Gastrocnemius medialis (tissue), 4 donors: ENCODE results near the gene GOSR2. TPM values are rescaled to one million over a fixed set of nuclear protein-coding genes. Genes with fewer than 3 reads are reported as not detected.

Experiments
- ATAC-seq, 2 donors: fragments of 150-250 bp; one replicate each; pipeline ENCODE4 v1.9.1; 2016
- DNase-seq, 2 donors: peaks; one replicate each; pipeline ENCODE4 v3.0.0-alpha.2; 2019
- H3K27ac ChIP-seq, 4 donors: fragments of 200-600 bp; sonication (generic); 1 replicate in 1 of 4; 2 replicates in 3 of 4; pipeline ENCODE4 v1.5.1; 2016 to 2018; ENCODE audit warnings: mild to moderate bottlenecking in 2 of 4, moderate library complexity in 1 of 4
- H3K27me3 ChIP-seq, 3 donors: fragments of 200-600 bp; sonication (generic) in 2 of 3; 1 replicate in 1 of 3; 2 replicates in 2 of 3; pipeline versions ENCODE4 v1.5.1 to v1.6.0; 2016 to 2019; ENCODE audit warnings: mild to moderate bottlenecking in 1 of 3, moderate library complexity in 1 of 3
- H3K36me3 ChIP-seq, 2 donors: fragments of 200-600 bp; sonication (generic) in 1 of 2; one replicate each; pipeline ENCODE4 v1.5.1; 2017 to 2018
- H3K4me1 ChIP-seq, 2 donors: fragments of 200-600 bp; sonication (generic) in 1 of 2; one replicate each; pipeline ENCODE4 v1.5.1; 2016 to 2017; ENCODE audit warnings: mild to moderate bottlenecking in 2 of 2
- H3K4me3 ChIP-seq, 4 donors: fragments of 200-600 bp; sonication (generic) in 3 of 4; 1 replicate in 1 of 4; 2 replicates in 3 of 4; pipeline ENCODE4 v1.5.1; 2016 to 2019; ENCODE audit warnings: mild to moderate bottlenecking in 2 of 4
- H3K9me3 ChIP-seq, 3 donors: fragments of 200-600 bp; sonication (generic) in 2 of 3; 1 replicate in 1 of 3; 2 replicates in 2 of 3; pipeline ENCODE4 v1.5.1; 2016 to 2019
- CTCF ChIP-seq, 5 experiments: fragments of 450-650 bp in 3 of 5; fragments of 200-600 bp in 2 of 5; sonication (generic) in 2 of 5; IDR thresholded peaks in 4 of 5; conservative IDR thresholded peaks in 1 of 5; 1 replicate in 4 of 5; 2 replicates in 1 of 5; pipeline ENCODE4 v1.5.1; 2016 to 2019; ENCODE audit warnings: antibody characterized with exemption in 5 of 5, mild to moderate bottlenecking in 3 of 5, moderate library complexity in 3 of 5
- POLR2A ChIP-seq, 2 donors: fragments of 450-650 bp; IDR thresholded peaks; one replicate each; pipeline ENCODE4 v1.6.1; 2017; ENCODE audit warnings: antibody characterized with exemption in 2 of 2, mild to moderate bottlenecking in 2 of 2, moderate library complexity in 2 of 2
- in situ Hi-C, 4 donors: fragments of 200-750 bp; cut with MboI; loops; one replicate each; pipeline versions ENCODE4 v1.15.0 to v1.8.0; 2017; ENCODE audit warnings: low sequenced_read_pairs in 4 of 4
- intact Hi-C: fragments of 100-400 bp; cut with DNase I; formaldehyde crosslinking; loops from one replicate; pipeline ENCODE4 v1.15.1; 2023; ENCODE audit warnings: low total_unique reads
- total RNA-seq, 4 donors: library from RNA; depleted of rRNA; stranded (reverse); fragments of >200 nt; gene quantifications; one replicate each; pipeline versions ENCODE4 v1.1.0 to v1.2.3, GENCODE V29; 2016

Gene GOSR2
- total RNA-seq, 4 donors from 2014 or later: 25.3 to 32.9 (median 31.6) TPM

DNA sequence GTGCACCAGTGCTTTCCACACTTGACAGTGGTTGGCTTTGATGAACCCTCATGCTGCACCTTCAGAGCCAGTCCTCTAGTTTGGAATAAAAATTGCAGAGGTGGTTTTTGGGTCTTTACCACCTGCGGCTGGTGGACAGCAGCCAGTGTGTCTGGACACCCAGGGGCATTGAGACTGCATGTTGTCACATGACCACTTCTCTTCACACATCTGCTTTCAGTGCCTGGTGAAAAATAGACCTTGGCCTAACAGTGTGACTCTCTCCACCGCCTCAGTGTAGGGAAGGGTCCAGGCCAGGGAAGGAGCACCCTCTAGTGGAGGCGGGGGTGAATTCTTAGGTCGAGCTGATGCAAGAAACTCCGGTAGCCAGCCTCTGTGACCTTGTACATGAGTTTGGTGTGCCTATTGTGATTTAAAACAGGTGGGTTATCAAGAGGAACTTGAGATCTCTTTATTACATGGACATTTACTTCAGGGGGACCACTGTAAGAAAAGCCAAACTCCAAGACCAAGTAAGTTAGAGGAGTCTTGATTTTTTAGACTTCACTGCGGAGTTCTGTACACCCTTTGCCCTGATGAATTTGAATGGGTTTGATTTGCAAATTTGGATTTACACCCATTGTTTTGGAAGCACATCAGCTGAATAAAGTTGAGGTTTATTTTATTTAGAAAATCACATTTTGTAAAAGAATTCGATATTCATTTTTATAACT is 17.9 kb downstream of the GOSR2 start:
- Histone ChIP-seq H3K27ac (no peak overlapping the region), H3K9me3 (no peaks in the 10 kb centered on the region), H3K4me1 (peaks cover 9 to 11% of the 10 kb centered on the region in 2 donors), H3K36me3 (peaks cover 5 to 50% of the 10 kb centered on the region in 2 donors), H3K4me3 (no peak overlapping the region), H3K27me3 (no peaks in the 10 kb centered on the region)
- intact Hi-C loops (loop anchor here (2.0 kb wide), 1 partner anchor 94 kb away; no protein-coding TSS in a partner anchor), in situ Hi-C loops (loop anchor here in 1 of 4 donors (25.0 kb wide), 1 partner anchor 196 kb away; no protein-coding TSS in a partner anchor)
- ATAC-seq (peak; percentile 79 to 82), DNase-seq (peak; percentile 31 to 61)
- TF ChIP-seq POLR2A (IDR thresholded peaks at IDR 0.05) (no peak), CTCF (IDR thresholded peaks at IDR 0.05 in 4 of 5, conservative IDR thresholded peaks at IDR 0.05 in 1 of 5) (peak; percentile 42 to 78 (median 70))

- TF ChIP-seq CTCF (IDR thresholded peaks at IDR 0.05 in 4 of 5, conservative IDR thresholded peaks at IDR 0.05 in 1 of 5): peak; percentile 49 to 79 (median 71)
- no peak for TF ChIP-seq POLR2A (IDR thresholded peaks at IDR 0.05)
- Histone ChIP-seq H3K36me3 (peaks cover 2 to 33% of the 10 kb centered on the region in 2 donors), H3K27ac (no peak overlapping the region), H3K4me1 (peaks cover 9 to 11% of the 10 kb centered on the region in 2 donors), H3K27me3 (peaks cover 0 to 5% (median 0%) of the 10 kb centered on the region in 3 donors), H3K4me3 (no peak overlapping the region), H3K9me3 (no peaks in the 10 kb centered on the region)
- in situ Hi-C loops: loop anchor here in 1 of 4 donors (25.0 kb wide), 1 partner anchor 195 kb away; no protein-coding TSS in a partner anchor
- peak in 1 of 2 donors; percentile 53 for DNase-seq
- peak; percentile 63 to 77 for ATAC-seq
- intact Hi-C loops: loop anchor here (1.0 kb wide), 1 partner anchor 59 kb away; no protein-coding TSS in a partner anchor
Measured at GRCh38 chr17:46942441-46943217, 19.7 kb downstream of the GOSR2 start.

DNA sequence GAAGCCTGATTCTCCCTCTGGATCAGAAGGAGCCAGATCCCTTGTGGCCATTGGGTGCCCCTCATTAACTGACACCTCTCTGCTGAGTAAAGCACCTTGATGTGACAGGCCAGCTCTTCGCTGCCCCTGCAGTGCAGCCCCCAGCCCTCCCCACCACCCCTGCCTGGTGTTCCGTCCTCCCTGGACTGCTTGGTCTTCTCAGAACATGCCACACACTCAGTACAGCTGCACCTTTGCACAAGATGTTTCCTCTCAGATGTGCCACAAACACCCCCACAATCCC is 20.2 kb downstream of the GOSR2 start:
- H3K36me3 ChIP-seq: peaks cover 2 to 29% of the 10 kb centered on the region in 2 donors
- TF ChIP-seq POLR2A (IDR thresholded peaks at IDR 0.05) (no peak), CTCF (IDR thresholded peaks at IDR 0.05 in 4 of 5, conservative IDR thresholded peaks at IDR 0.05 in 1 of 5) (no peak)
- in situ Hi-C loops (loop anchor here in 1 of 4 donors (25.0 kb wide), 1 partner anchor 194 kb away; no protein-coding TSS in a partner anchor), intact Hi-C loops (no loop called here)
- peaks cover 9 to 11% of the 10 kb centered on the region in 2 donors for H3K4me1 ChIP-seq
- no peaks in the 10 kb centered on the region for H3K9me3 ChIP-seq
- H3K27ac ChIP-seq: no peak overlapping the region
- no peak for DNase-seq
- H3K27me3 ChIP-seq: peaks cover 0 to 5% (median 0%) of the 10 kb centered on the region in 3 donors
- no peak overlapping the region for H3K4me3 ChIP-seq
- no peak for ATAC-seq

- Histone ChIP-seq H3K27ac (no peak overlapping the region), H3K4me3 (no peak overlapping the region), H3K4me1 (peaks cover 9 to 11% of the 10 kb centered on the region in 2 donors), H3K9me3 (no peaks in the 10 kb centered on the region), H3K36me3 (peaks cover 2 to 23% of the 10 kb centered on the region in 2 donors), H3K27me3 (peaks cover 0 to 5% (median 0%) of the 10 kb centered on the region in 3 donors)
- TF ChIP-seq POLR2A (IDR thresholded peaks at IDR 0.05) (no peak), CTCF (IDR thresholded peaks at IDR 0.05 in 4 of 5, conservative IDR thresholded peaks at IDR 0.05 in 1 of 5) (no peak)
- ATAC-seq: no peak
- in situ Hi-C loops: loop anchor here in 1 of 4 donors (25.0 kb wide), 1 partner anchor 194 kb away; no protein-coding TSS in a partner anchor
- DNase-seq: no peak
- intact Hi-C loops: no loop called here
Measured at GRCh38 chr17:46943501-46944393, 20.8 kb downstream of the GOSR2 start.
